22Rv1 (cell line): ENCODE measurements around the gene KCNQ1.

ENCODE experiments used
- H3K27ac ChIP-seq: fragments of 450-650 bp; 2 replicates; pipeline ENCODE4 v1.5.1; 2017
- CTCF ChIP-seq: fragments of 450-650 bp; IDR thresholded peaks from 2 replicates; pipeline ENCODE4 v1.5.1; 2017; ENCODE audit warnings: mild to moderate bottlenecking
- ZFX ChIP-seq: fragments of 450-650 bp; IDR thresholded peaks from 2 replicates; pipeline ENCODE4 v1.6.1; 2017; ENCODE audit warnings: antibody characterized with exemption, borderline replicate concordance

The KCNQ1 gene

GRCh38 chr11:2791521-2792380, 346.9 kb downstream of the KCNQ1 start:
- TF ChIP-seq CTCF, result no peak
- no peak for TF ChIP-seq ZFX
- no peak overlapping the region for H3K27ac ChIP-seq

- no peak overlapping the region for H3K27ac ChIP-seq
- TF ChIP-seq ZFX (no peak), CTCF (no peak)
Observed at GRCh38 chr11:2792381-2793250, 347.8 kb downstream of the KCNQ1 start.

- no peak overlapping the region for H3K27ac ChIP-seq
Observed at GRCh38 chr11:2793701-2794045, 348.9 kb downstream of the KCNQ1 start.

GRCh38 chr11:2794046-2794967, 349.5 kb downstream of the KCNQ1 start:
- H3K27ac ChIP-seq, result no peak overlapping the region
- TF ChIP-seq ZFX, result no peak
- no peak for TF ChIP-seq CTCF

More at GRCh38 chr11:2793701-2794045, 348.9 kb downstream of the KCNQ1 start:
- TF ChIP-seq CTCF, result no peak
- TF ChIP-seq ZFX, result no peak

GRCh38 chr11:2794968-2795322, 350.1 kb downstream of the KCNQ1 start:
- H3K27ac ChIP-seq, result no peak overlapping the region
- TF ChIP-seq ZFX (no peak), CTCF (no peak)

- H3K27ac ChIP-seq, result no peak overlapping the region
- TF ChIP-seq CTCF (no peak), ZFX (no peak)
Observed at GRCh38 chr11:2795491-2795991, 350.7 kb downstream of the KCNQ1 start.
